A673 (cell line): ENCODE data around the gene ESF1. TPM values are rescaled to one million over a fixed set of nuclear protein-coding genes. Genes with fewer than 3 reads are reported as not detected.
A peak's percentile ranks its signal among the peaks of the same experiment; 100 is the strongest.

Source experiments
- BruUV-seq: library from RNA; stranded (reverse); fragments of 400-500 nt; replicated peaks from 2 replicates; lab custom pipeline; 2021; lab: Mats Ljungman, UMichigan
- CTCF ChIA-PET: fragments of 300-600 bp; sonication (Branson Sonifier 250); formaldehyde crosslinking; loops from one replicate; lab custom pipeline; 2022; ENCODE audit warnings: antibody characterized with exemption; lab: Charles Lee
- POLR2A ChIA-PET: fragments of 300-600 bp; sonication (Branson Sonifier 250); formaldehyde crosslinking; loops from one replicate; lab custom pipeline; 2022; ENCODE audit warnings: antibody characterized with exemption; ENCODE audit not compliant: low non-redundant PET; lab: Charles Lee
- DNase-seq: peaks from one replicate; pipeline ENCODE4 v3.0.0-alpha.2; 2015; ENCODE audit warnings: low spot score
- H3K27ac ChIP-seq: fragments of 200-600 bp; sonication (generic); 2 replicates; pipeline ENCODE4 v1.5.1; 2016; ENCODE audit warnings: mixed run types, low read depth, mild to moderate bottlenecking, mixed read lengths, antibody characterized with exemption, low read length; ENCODE audit not compliant: poor library complexity, severe bottlenecking
- H3K27me3 ChIP-seq: fragments of 200-600 bp; sonication (generic); replicated peaks from 2 replicates; pipeline ENCODE4 v1.6.1; 2017; ENCODE audit warnings: mixed run types, low read depth, mild to moderate bottlenecking, mixed read lengths, antibody characterized with exemption, low read length; ENCODE audit not compliant: insufficient read depth, poor library complexity
- H3K36me3 ChIP-seq: fragments of 200-600 bp; sonication (generic); 2 replicates; pipeline ENCODE4 v1.6.1; 2016; ENCODE audit warnings: mixed run types, mild to moderate bottlenecking, mixed read lengths, antibody characterized with exemption, low read length; ENCODE audit not compliant: insufficient read depth, poor library complexity, severe bottlenecking
- H3K4me1 ChIP-seq: fragments of 200-600 bp; sonication (generic); 2 replicates; pipeline ENCODE4 v1.6.1; 2017; ENCODE audit warnings: mixed run types, mild to moderate bottlenecking, mixed read lengths, antibody characterized with exemption, low read length; ENCODE audit not compliant: insufficient read depth, poor library complexity, severe bottlenecking
- H3K4me3 ChIP-seq: fragments of 200-600 bp; sonication (generic); 2 replicates; pipeline ENCODE4 v1.5.1; 2016; ENCODE audit warnings: low read depth, mixed run types, mild to moderate bottlenecking, mixed read lengths, low read length; ENCODE audit not compliant: poor library complexity, severe bottlenecking
- H3K9me3 ChIP-seq: fragments of 200-600 bp; sonication (generic); 2 replicates; pipeline ENCODE4 v1.6.1; 2016; ENCODE audit warnings: mixed run types, low read depth, mild to moderate bottlenecking, mixed read lengths, antibody characterized with exemption, low read length; ENCODE audit not compliant: poor library complexity, severe bottlenecking
- EZH2 ChIP-seq: fragments of 200-600 bp; sonication (generic); IDR thresholded peaks from 2 replicates; pipeline ENCODE4 v1.6.1; 2017; ENCODE audit warnings: borderline replicate concordance, low read depth, mild to moderate bottlenecking, mixed read lengths, antibody characterized with exemption, low read length; ENCODE audit not compliant: poor library complexity, severe bottlenecking
- intact Hi-C: fragments of 100-400 bp; cut with micrococcal nuclease; formaldehyde crosslinking; loops from one replicate; pipeline ENCODE4 v1.10.0; 2022; ENCODE audit not compliant: unreplicated experiment
- total RNA-seq: library from RNA; stranded (reverse); gene quantifications from 2 replicates; pipeline ENCODE4 v1.2.3, GENCODE V29; 2021
- TF ChIP-seq, protein P1 (sequence below): fragments of 300-800, 200-600 bp; sonication (generic); conservative IDR thresholded peaks from 2 replicates; pipeline ENCODE4 v1.5.1; 2017; ENCODE audit warnings: low read depth, mild to moderate bottlenecking, antibody characterized with exemption, low read length, moderate library complexity, mixed read lengths

The ESF1 gene
- total RNA-seq, 1 experiment from 2014 or later = 34.7 TPM

DNA sequence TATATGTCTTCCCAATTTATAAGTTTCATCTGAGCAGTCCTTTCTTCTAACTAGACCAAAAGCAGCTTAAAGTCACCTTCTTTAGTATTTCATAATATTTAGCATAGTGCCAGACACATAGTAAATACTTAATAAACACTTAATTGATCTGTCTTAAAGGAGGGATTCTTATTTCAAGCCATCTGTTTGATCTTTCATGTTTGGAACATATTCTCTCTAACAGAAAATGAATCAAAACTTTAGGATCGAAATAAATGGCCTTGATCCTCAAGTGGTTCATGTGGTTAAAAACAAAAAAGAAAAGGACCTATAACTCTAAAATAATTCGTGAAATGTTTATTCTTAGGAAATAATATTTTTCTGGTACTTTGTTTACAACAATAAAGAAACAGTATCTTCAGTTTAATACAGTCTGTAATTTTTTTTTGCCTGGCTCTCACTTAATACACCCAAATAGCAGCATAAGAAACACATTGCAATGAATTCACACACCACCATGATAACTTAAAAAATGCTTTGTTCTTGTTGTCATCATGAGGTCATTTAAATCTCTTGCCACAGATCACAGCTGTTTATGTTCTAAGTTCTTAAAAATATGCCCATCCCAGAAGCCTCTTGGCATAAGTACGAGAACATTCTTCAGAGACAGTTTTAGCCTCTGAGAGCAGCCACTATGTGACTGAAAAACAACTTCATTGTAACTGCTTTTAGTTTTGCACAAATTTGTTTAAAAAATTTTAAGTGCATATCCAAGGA lies 48.1 kb downstream of the ESF1 start:
- intact Hi-C loops = no loop called here
- Histone ChIP-seq H3K36me3 (peaks cover 43% of the 10 kb centered on the region), H3K27ac (no peak overlapping the region), H3K27me3 (no peaks in the 10 kb centered on the region), H3K9me3 (peaks cover 4% of the 10 kb centered on the region), H3K4me3 (no peak overlapping the region), H3K4me1 (no peaks in the 10 kb centered on the region)
- BruUV-seq = no TSS peak
- CTCF ChIA-PET = no interaction called here
- DNase-seq = no peak
- TF ChIP-seq, protein P1, sequence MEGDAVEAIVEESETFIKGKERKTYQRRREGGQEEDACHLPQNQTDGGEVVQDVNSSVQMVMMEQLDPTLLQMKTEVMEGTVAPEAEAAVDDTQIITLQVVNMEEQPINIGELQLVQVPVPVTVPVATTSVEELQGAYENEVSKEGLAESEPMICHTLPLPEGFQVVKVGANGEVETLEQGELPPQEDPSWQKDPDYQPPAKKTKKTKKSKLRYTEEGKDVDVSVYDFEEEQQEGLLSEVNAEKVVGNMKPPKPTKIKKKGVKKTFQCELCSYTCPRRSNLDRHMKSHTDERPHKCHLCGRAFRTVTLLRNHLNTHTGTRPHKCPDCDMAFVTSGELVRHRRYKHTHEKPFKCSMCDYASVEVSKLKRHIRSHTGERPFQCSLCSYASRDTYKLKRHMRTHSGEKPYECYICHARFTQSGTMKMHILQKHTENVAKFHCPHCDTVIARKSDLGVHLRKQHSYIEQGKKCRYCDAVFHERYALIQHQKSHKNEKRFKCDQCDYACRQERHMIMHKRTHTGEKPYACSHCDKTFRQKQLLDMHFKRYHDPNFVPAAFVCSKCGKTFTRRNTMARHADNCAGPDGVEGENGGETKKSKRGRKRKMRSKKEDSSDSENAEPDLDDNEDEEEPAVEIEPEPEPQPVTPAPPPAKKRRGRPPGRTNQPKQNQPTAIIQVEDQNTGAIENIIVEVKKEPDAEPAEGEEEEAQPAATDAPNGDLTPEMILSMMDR = no peak
- TF ChIP-seq EZH2 = no peak
- POLR2A ChIA-PET = no interaction called here

DNA sequence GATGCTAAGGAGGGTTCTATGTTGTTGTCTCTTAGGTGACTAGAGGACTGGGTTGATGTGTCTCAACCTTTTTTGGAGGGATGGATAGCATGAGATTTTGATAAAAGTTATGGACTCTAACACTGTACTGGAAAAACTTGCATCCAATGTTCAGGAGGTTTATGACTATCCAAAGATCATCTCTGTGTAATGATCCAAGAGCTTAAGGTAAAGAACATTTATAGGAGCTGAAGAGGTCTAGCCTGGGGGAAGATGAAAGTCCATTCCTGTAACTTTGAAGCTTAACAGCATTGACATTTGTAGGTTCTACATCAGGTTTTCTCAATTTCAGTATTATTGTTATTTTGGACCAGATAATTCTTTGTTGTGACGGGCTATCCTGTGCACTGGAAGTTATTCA lies 48.9 kb downstream of the ESF1 start:
- Histone ChIP-seq H3K4me3 (no peak overlapping the region), H3K27me3 (no peaks in the 10 kb centered on the region), H3K27ac (no peak overlapping the region), H3K36me3 (peaks cover 38% of the 10 kb centered on the region), H3K9me3 (peaks cover 4% of the 10 kb centered on the region), H3K4me1 (no peaks in the 10 kb centered on the region)
- no TSS peak for BruUV-seq
- CTCF ChIA-PET = no interaction called here
- POLR2A ChIA-PET = no interaction called here
- intact Hi-C loops = no loop called here
- TF ChIP-seq, protein P1 = no peak
- TF ChIP-seq EZH2 = no peak
- no peak for DNase-seq

DNA sequence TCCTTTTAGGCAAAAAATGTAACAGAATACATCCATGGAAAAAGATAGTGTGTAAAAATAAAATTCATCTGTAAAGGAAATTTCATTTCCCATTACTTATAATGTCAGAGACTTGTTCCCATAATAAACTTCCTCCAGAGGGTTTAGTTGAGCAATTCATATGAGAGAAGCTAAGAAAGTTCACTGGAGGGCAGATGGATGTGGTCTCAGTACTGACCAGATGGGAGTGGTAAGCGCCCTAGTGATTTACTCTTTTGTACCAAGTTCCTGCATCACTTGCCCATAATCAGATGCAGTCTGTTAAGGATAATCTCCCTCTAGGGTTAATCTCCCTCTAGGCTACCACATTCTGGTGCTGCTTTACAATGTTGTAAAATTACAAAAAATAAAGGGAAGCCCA lies 61.7 kb downstream of the ESF1 start:
- no peak overlapping the region for H3K4me3 ChIP-seq
- H3K36me3 ChIP-seq = peaks cover 25% of the 10 kb centered on the region
- H3K27ac ChIP-seq = no peak overlapping the region
- H3K9me3 ChIP-seq = no peaks in the 10 kb centered on the region
- no peaks in the 10 kb centered on the region for H3K27me3 ChIP-seq
- CTCF ChIA-PET = no interaction called here
- TF ChIP-seq EZH2 = no peak
- TF ChIP-seq, protein P1 = no peak
- intact Hi-C loops = no loop called here
- peak; percentile 7 for DNase-seq
- POLR2A ChIA-PET = no interaction called here
- peaks cover 6% of the 10 kb centered on the region for H3K4me1 ChIP-seq
- no TSS peak for BruUV-seq
